ENCODE data around the gene CYSRT1. TPM values are rescaled to one million over a fixed set of nuclear protein-coding genes. Genes with fewer than 3 reads are reported as not detected.

CYSRT1 gene
- total RNA-seq, 1 experiment from 2014 or later: 1.4 TPM

GRCh38 chr9:137200311-137201204 is 24.4 kb upstream of the CYSRT1 start, which contains the start of gene TPRN:
Gene TPRN, minus strand, starts transcription at chr9:137200741. Its CDS starts 30 bp downstream, at chr9:137200711.
- intact Hi-C loops (cut with micrococcal nuclease): no loop called here
- peak; percentile 100 for DNase-seq (ENCODE audit: unreplicated experiment)
- Mint-ChIP-seq H3K4me3 (ENCODE audit: unreplicated experiment) (peak within 1 kb of the TSS; percentile 76), H3K4me1 (ENCODE audit: insufficient read depth, unreplicated experiment) (peaks cover 12% of the 10 kb centered on the region), H3K36me3 (ENCODE audit: insufficient read depth, unreplicated experiment) (peaks cover 8% of the 10 kb centered on the region), H3K27ac (ENCODE audit: low read depth, unreplicated experiment) (no peak within 1 kb of the TSS), H3K9me3 (ENCODE audit: unreplicated experiment) (no peaks in the 10 kb centered on the region), H3K27me3 (ENCODE audit: insufficient read depth, unreplicated experiment) (no peaks in the 10 kb centered on the region)
- no peak for TF ChIP-seq CTCF (IDR thresholded peaks at IDR 0.05; ENCODE audit: unreplicated experiment)
- ChIA-PET POLR2A (interaction anchor here (0.5 to 5.3 kb wide), 17 partner anchors 8 to 174 kb away, joined by 3 to 73 read pairs (median 4); partner anchors contain the start of genes ANAPC2, CYSRT1, MAN1B1 and NELFB), CTCF (interaction anchor here (0.6 to 1.0 kb wide), 4 partner anchors 10 to 154 kb away, joined by 3 to 4 read pairs (median 4); no protein-coding TSS in a partner anchor)
- no TSS peak for BruUV-seq (replicated peaks)

GRCh38 chr9:137201205-137201868 is 23.6 kb upstream of the CYSRT1 start:
- Mint-ChIP-seq H3K9me3 (ENCODE audit: unreplicated experiment) (no peaks in the 10 kb centered on the region), H3K27me3 (ENCODE audit: insufficient read depth, unreplicated experiment) (no peaks in the 10 kb centered on the region), H3K4me3 (ENCODE audit: unreplicated experiment) (peak overlapping the region; percentile 73), H3K27ac (ENCODE audit: low read depth, unreplicated experiment) (no peak overlapping the region), H3K4me1 (ENCODE audit: insufficient read depth, unreplicated experiment) (peaks cover 11% of the 10 kb centered on the region), H3K36me3 (ENCODE audit: insufficient read depth, unreplicated experiment) (peaks cover 8% of the 10 kb centered on the region)
- CTCF ChIA-PET: interaction anchor here (0.7 to 1.0 kb wide), 4 partner anchors 11 to 74 kb away, joined by 3 to 4 read pairs (median 3); no protein-coding TSS in a partner anchor
- POLR2A ChIA-PET: interaction anchor here (0.5 to 5.3 kb wide), 16 partner anchors 9 to 115 kb away, joined by 3 to 73 read pairs (median 4); partner anchors contain the start of genes ANAPC2, CYSRT1, MAN1B1 and NELFB
- BruUV-seq (replicated peaks): no TSS peak
- intact Hi-C loops (cut with micrococcal nuclease): no loop called here
- TF ChIP-seq CTCF (IDR thresholded peaks at IDR 0.05; ENCODE audit: unreplicated experiment): no peak
- DNase-seq (ENCODE audit: unreplicated experiment): no peak

GRCh38 chr9:137202966-137203365 is 22.0 kb upstream of the CYSRT1 start:
- no peak for DNase-seq (ENCODE audit: unreplicated experiment)
- H3K27ac Mint-ChIP-seq (ENCODE audit: low read depth, unreplicated experiment): no peak overlapping the region
- H3K9me3 Mint-ChIP-seq (ENCODE audit: unreplicated experiment): no peaks in the 10 kb centered on the region
- H3K36me3 Mint-ChIP-seq (ENCODE audit: insufficient read depth, unreplicated experiment): peaks cover 25% of the 10 kb centered on the region
- POLR2A ChIA-PET: interaction anchor here (3.0 to 5.3 kb wide), 2 partner anchors 14 to 22 kb away, joined by 40 to 73 read pairs; partner anchors contain the start of genes ANAPC2, CYSRT1, RNF208 and RNF224
- intact Hi-C loops (cut with micrococcal nuclease): no loop called here
- TF ChIP-seq CTCF (IDR thresholded peaks at IDR 0.05; ENCODE audit: unreplicated experiment): no peak
- no TSS peak for BruUV-seq (replicated peaks)
- no peaks in the 10 kb centered on the region for H3K27me3 Mint-ChIP-seq (ENCODE audit: insufficient read depth, unreplicated experiment)
- peaks cover 25% of the 10 kb centered on the region for H3K4me1 Mint-ChIP-seq (ENCODE audit: insufficient read depth, unreplicated experiment)
- CTCF ChIA-PET: interaction anchor here (0.6 to 1.0 kb wide), 3 partner anchors 13 to 33 kb away, joined by 3 to 5 read pairs (median 4); no protein-coding TSS in a partner anchor
- H3K4me3 Mint-ChIP-seq (ENCODE audit: unreplicated experiment): no peak overlapping the region

Data from MCF 10A (cell line).